DND-41 (cell line): ENCODE data around the gene RFPL4A.

ENCODE experiments used
- ATAC-seq: fragments of 200-7000 bp; cut with Tn5 transposase; 3 replicates; pipeline ENCODE4 v1.9.1; 2021; ENCODE audit warnings: low read depth; ENCODE audit not compliant: insufficient read depth
- DNase-seq: peaks from one replicate; pipeline ENCODE4 v3.0.0-alpha.2; 2020
- H2AFZ ChIP-seq: 2 replicates; pipeline ENCODE4 v1.6.0; 2012; ENCODE audit warnings: low read depth, low read length
- H3K27ac ChIP-seq: 2 replicates; pipeline ENCODE4 v1.5.1; 2012; ENCODE audit warnings: low read length, inconsistent platforms
- H3K27me3 ChIP-seq: fragments of 200-600 bp; sonication (generic); 2 replicates; pipeline ENCODE4 v1.6.0; 2012; ENCODE audit warnings: low read length, mild to moderate bottlenecking, inconsistent platforms; ENCODE audit not compliant: insufficient read depth, poor library complexity
- H3K36me3 ChIP-seq: 2 replicates; pipeline ENCODE4 v1.5.1; 2012; ENCODE audit warnings: low read length, inconsistent platforms; ENCODE audit not compliant: insufficient read depth
- H3K4me1 ChIP-seq: 2 replicates; pipeline ENCODE4 v1.5.1; 2012; ENCODE audit warnings: mild to moderate bottlenecking, low read length; ENCODE audit not compliant: insufficient read depth
- H3K4me2 ChIP-seq: 2 replicates; pipeline ENCODE4 v1.6.0; 2012; ENCODE audit warnings: mild to moderate bottlenecking, moderate library complexity, low read length, inconsistent platforms; ENCODE audit not compliant: insufficient read depth
- H3K4me3 ChIP-seq, 2 experiments: fragments of 200-600 bp in 1 of 2; shearing (Covaris generic) in 1 of 2; 2 replicates each; pipeline ENCODE4 v1.5.1; 2012 to 2016; ENCODE audit warnings: inconsistent platforms in 2 of 2, low read length in 2 of 2, mild to moderate bottlenecking in 2 of 2, low read depth in 1 of 2, moderate library complexity in 1 of 2
- H3K79me2 ChIP-seq: 2 replicates; pipeline ENCODE4 v1.6.0; 2012; ENCODE audit warnings: low read length, inconsistent platforms; ENCODE audit not compliant: insufficient read depth
- H3K9ac ChIP-seq: 2 replicates; pipeline ENCODE4 v1.6.0; 2012; ENCODE audit warnings: low read depth, mild to moderate bottlenecking, inconsistent platforms, low read length, moderate library complexity
- H3K9me3 ChIP-seq: 2 replicates; pipeline ENCODE4 v1.5.1; 2012; ENCODE audit warnings: low read length, moderate library complexity, mild to moderate bottlenecking, inconsistent platforms; ENCODE audit not compliant: insufficient read depth, severe bottlenecking
- H4K20me1 ChIP-seq: 2 replicates; pipeline ENCODE4 v1.6.0; 2012; ENCODE audit warnings: low read length; ENCODE audit not compliant: insufficient read depth
- EZH2 ChIP-seq: IDR thresholded peaks from 3 replicates; pipeline ENCODE4 v1.6.1; 2012; ENCODE audit warnings: borderline replicate concordance, low read depth, mild to moderate bottlenecking, moderate library complexity, low read length, inconsistent platforms; ENCODE audit not compliant: severe bottlenecking
- TF ChIP-seq, protein P1 (sequence below): IDR thresholded peaks from 2 replicates; pipeline ENCODE4 v1.5.1; 2012; ENCODE audit warnings: borderline replicate concordance, low read length, moderate library complexity, mild to moderate bottlenecking; ENCODE audit not compliant: poor library complexity, severe bottlenecking; ENCODE audit errors: extremely low read depth

The RFPL4A gene

DNA sequence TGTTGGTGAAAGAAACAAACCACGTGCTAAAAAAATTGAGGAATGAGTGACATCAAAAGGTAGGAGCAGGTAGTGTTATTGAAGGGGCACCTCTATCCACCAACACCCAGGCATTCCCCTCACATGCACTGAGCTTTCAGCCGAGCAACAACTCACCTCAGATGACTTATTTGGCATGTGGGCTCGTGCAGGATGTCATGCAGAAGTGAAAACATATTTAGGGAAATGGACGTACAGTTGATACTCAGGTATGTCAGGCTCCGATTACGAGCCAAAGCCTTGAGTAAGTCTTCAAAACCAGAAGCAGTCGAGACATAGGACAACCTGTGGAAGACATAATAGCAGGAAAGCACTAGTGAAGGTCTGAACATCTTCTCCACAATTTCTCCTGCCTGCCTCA is 42.5 kb downstream of the RFPL4A start:
- no peak for TF ChIP-seq EZH2
- TF ChIP-seq, protein P1, sequence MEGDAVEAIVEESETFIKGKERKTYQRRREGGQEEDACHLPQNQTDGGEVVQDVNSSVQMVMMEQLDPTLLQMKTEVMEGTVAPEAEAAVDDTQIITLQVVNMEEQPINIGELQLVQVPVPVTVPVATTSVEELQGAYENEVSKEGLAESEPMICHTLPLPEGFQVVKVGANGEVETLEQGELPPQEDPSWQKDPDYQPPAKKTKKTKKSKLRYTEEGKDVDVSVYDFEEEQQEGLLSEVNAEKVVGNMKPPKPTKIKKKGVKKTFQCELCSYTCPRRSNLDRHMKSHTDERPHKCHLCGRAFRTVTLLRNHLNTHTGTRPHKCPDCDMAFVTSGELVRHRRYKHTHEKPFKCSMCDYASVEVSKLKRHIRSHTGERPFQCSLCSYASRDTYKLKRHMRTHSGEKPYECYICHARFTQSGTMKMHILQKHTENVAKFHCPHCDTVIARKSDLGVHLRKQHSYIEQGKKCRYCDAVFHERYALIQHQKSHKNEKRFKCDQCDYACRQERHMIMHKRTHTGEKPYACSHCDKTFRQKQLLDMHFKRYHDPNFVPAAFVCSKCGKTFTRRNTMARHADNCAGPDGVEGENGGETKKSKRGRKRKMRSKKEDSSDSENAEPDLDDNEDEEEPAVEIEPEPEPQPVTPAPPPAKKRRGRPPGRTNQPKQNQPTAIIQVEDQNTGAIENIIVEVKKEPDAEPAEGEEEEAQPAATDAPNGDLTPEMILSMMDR: no peak
- Histone ChIP-seq H3K4me1 (no peaks in the 10 kb centered on the region), H3K27me3 (no peaks in the 10 kb centered on the region), H3K9me3 (no peaks in the 10 kb centered on the region), H4K20me1 (no peaks in the 10 kb centered on the region), H3K27ac (no peak overlapping the region), H3K9ac (no peak overlapping the region), H3K4me3 (no peak overlapping the region), H3K4me2 (no peak overlapping the region), H2AFZ (no peak overlapping the region), H3K36me3 (no peaks in the 10 kb centered on the region), H3K79me2 (no peaks in the 10 kb centered on the region)
- no peak for DNase-seq
- ATAC-seq: no peak

DNA sequence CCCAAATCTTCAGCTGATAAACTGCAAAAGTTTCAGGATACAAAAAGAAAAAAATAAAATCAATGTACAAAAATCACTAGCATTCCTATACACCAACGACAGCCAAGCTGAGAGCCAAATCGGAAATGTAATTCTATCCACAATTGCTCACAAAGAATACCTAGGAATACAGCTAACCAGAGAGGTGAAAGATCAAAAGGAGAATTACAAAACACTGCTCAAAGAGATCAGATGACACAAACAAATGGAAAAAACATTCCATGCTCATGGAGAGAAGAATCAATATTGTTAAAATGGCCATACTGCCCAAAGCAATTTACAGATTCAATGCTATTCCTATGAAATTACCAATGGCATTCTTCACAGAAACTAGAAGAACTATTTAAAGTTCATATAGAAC is 43.4 kb downstream of the RFPL4A start:
- no peak overlapping the region for H3K27ac ChIP-seq
- no peaks in the 10 kb centered on the region for H3K27me3 ChIP-seq
- no peak overlapping the region for H2AFZ ChIP-seq
- no peak overlapping the region for H3K9ac ChIP-seq
- ATAC-seq (no peak), DNase-seq (no peak)
- H3K36me3 ChIP-seq: no peaks in the 10 kb centered on the region
- no peak overlapping the region for H3K4me3 ChIP-seq
- H3K79me2 ChIP-seq: no peaks in the 10 kb centered on the region
- H4K20me1 ChIP-seq: no peaks in the 10 kb centered on the region
- H3K4me2 ChIP-seq: no peak overlapping the region
- H3K4me1 ChIP-seq: no peaks in the 10 kb centered on the region
- TF ChIP-seq EZH2: no peak
- TF ChIP-seq, protein P1: no peak
- H3K9me3 ChIP-seq: no peaks in the 10 kb centered on the region

DNA sequence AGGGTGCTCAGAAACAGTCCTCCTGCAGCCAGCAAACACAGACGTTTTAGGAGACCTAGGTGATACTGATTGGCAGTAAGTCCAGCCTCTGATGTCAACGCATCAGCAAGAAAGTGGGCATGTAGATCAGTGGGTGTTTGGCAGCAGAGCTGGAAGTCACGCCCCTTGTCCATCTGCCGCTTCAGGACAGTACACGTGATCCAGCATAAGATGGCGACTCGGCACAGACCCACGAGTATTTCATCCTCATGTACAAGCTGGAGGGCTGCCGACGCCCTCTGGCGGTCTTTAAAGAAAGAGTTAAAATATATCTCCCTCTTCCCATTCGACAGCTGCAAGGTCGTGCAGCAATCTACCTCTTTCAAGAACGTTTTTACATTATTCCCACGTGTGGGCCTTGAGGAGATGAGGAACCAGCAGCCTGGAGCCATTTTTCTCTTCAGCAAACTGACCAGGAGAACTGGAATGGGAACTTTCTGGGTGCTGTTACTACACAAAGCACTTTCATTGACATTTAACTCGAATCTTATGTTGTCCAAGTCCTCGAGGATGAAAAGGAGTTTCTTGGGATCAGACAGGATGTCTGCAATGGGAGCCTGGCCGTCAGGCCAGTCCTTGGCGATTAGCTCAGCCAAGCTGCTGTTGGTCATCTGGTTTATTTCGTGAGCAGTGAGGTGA is 50.6 kb downstream of the RFPL4A start:
- no peak for TF ChIP-seq EZH2
- TF ChIP-seq, protein P1: no peak
- Histone ChIP-seq H3K4me1 (no peaks in the 10 kb centered on the region), H3K4me3 (no peak overlapping the region), H3K79me2 (no peaks in the 10 kb centered on the region), H3K27ac (no peak overlapping the region), H3K36me3 (no peaks in the 10 kb centered on the region), H3K27me3 (no peaks in the 10 kb centered on the region), H3K9ac (no peak overlapping the region), H2AFZ (no peak overlapping the region), H3K9me3 (no peaks in the 10 kb centered on the region), H4K20me1 (no peaks in the 10 kb centered on the region), H3K4me2 (no peak overlapping the region)
- DNase-seq (peak; percentile 10), ATAC-seq (no peak)

DNA sequence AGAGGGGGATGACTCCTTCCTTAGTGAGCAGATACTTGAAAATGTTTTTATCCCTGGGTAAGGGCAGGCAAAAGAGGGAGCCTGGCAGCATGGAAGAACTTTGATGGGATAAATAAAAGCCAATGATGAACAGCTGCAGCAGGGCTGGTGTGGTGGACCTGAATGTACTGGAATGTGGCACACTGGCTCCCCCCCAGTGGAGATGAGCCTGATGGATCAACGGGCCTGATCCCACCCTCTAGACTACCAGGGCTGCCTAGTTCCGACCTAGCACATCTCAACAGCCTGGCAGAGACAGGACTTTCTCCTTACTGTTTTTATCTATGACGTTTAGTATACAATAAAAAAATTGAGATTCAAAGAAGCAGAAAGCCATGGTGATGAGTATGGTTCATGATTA is 52.4 kb downstream of the RFPL4A start:
- no peak overlapping the region for H2AFZ ChIP-seq
- no peak for DNase-seq
- no peaks in the 10 kb centered on the region for H3K9me3 ChIP-seq
- H3K36me3 ChIP-seq: no peaks in the 10 kb centered on the region
- no peak overlapping the region for H3K9ac ChIP-seq
- no peak overlapping the region for H3K4me2 ChIP-seq
- ATAC-seq: no peak
- no peaks in the 10 kb centered on the region for H4K20me1 ChIP-seq
- H3K27ac ChIP-seq: no peak overlapping the region
- no peaks in the 10 kb centered on the region for H3K4me1 ChIP-seq
- H3K79me2 ChIP-seq: no peaks in the 10 kb centered on the region
- no peak overlapping the region for H3K4me3 ChIP-seq
- H3K27me3 ChIP-seq: peaks cover 3% of the 10 kb centered on the region
- no peak for TF ChIP-seq EZH2
- TF ChIP-seq, protein P1: no peak
